OCI-LY7 (cell line): ENCODE data around the gene CCNE1. TPM values are rescaled to one million over a fixed set of nuclear protein-coding genes. Genes with fewer than 3 reads are reported as not detected.
A peak's percentile ranks its signal among the peaks of the same experiment; 100 is the strongest.

ENCODE experiments used
- BruUV-seq: library from RNA; stranded (reverse); fragments of 400-500 nt; replicated peaks from 2 replicates; lab custom pipeline; 2021; lab: Mats Ljungman, UMichigan
- CTCF ChIA-PET: fragments of 300-600 bp; sonication (Branson Sonifier 250); formaldehyde crosslinking; loops from one replicate; lab custom pipeline; 2022; ENCODE audit warnings: antibody characterized with exemption; ENCODE audit not compliant: unreplicated experiment; lab: Charles Lee
- POLR2A ChIA-PET: fragments of 300-600 bp; sonication (Branson Sonifier 250); formaldehyde crosslinking; loops from one replicate; lab custom pipeline; 2022; ENCODE audit warnings: antibody characterized with exemption; lab: Charles Lee
- DNase-seq: peaks from one replicate; pipeline ENCODE4 v3.0.0-alpha.2; 2015; ENCODE audit warnings: low spot score
- H2AFZ ChIP-seq: fragments of 200-600 bp; sonication (generic), shearing (Covaris generic); 2 replicates; pipeline ENCODE4 v1.6.1; 2014; ENCODE audit warnings: mild to moderate bottlenecking, antibody characterized with exemption, low read length, moderate library complexity
- H3K27ac ChIP-seq: fragments of 200-600 bp; sonication (generic); 2 replicates; pipeline ENCODE4 v1.5.1; 2014; ENCODE audit warnings: mixed run types, low read depth, mild to moderate bottlenecking, moderate library complexity, low read length, inconsistent platforms; ENCODE audit not compliant: poor library complexity, severe bottlenecking
- H3K36me3 ChIP-seq: fragments of 200-600 bp; sonication (generic); 2 replicates; pipeline ENCODE4 v1.6.1; 2014; ENCODE audit warnings: mild to moderate bottlenecking, antibody characterized with exemption, low read length, moderate library complexity, mixed read lengths; ENCODE audit not compliant: insufficient read depth
- H3K4me1 ChIP-seq: fragments of 200-600 bp; sonication (generic); 2 replicates; pipeline ENCODE4 v1.5.1; 2014; ENCODE audit warnings: mild to moderate bottlenecking, low read length; ENCODE audit not compliant: insufficient read depth, poor library complexity, severe bottlenecking
- H3K4me2 ChIP-seq: fragments of 200-600 bp; sonication (generic); 2 replicates; pipeline ENCODE4 v1.6.1; 2014; ENCODE audit warnings: mild to moderate bottlenecking, low read length
- H3K4me3 ChIP-seq: fragments of 200-600 bp; sonication (generic); 2 replicates; pipeline ENCODE4 v1.5.1; 2014; ENCODE audit warnings: mild to moderate bottlenecking, low read depth, low read length; ENCODE audit not compliant: poor library complexity, severe bottlenecking
- H3K79me2 ChIP-seq: fragments of 200-600 bp; sonication (generic); 2 replicates; pipeline ENCODE4 v1.6.1; 2016; ENCODE audit warnings: low read depth, mild to moderate bottlenecking, low read length, moderate library complexity, mixed read lengths; ENCODE audit not compliant: insufficient read depth
- H3K9me2 ChIP-seq: fragments of 200-600 bp; sonication (generic); 2 replicates; pipeline ENCODE4 v1.6.1; 2016; ENCODE audit warnings: mild to moderate bottlenecking, low read length, mixed read lengths; ENCODE audit not compliant: insufficient read depth
- H3K9me3 ChIP-seq: fragments of 200-600 bp; sonication (generic); 2 replicates; pipeline ENCODE4 v1.6.1; 2014; ENCODE audit warnings: mild to moderate bottlenecking, mixed run types, low read length, mixed read lengths
- H4K20me1 ChIP-seq: fragments of 200-600 bp; sonication (generic); 2 replicates; pipeline ENCODE4 v1.6.1; 2014; ENCODE audit warnings: mild to moderate bottlenecking, antibody characterized with exemption, low read length, moderate library complexity, mixed read lengths; ENCODE audit not compliant: insufficient read depth
- CTCF ChIP-seq: fragments of 200-600 bp; sonication (generic); conservative IDR thresholded peaks from 2 replicates; pipeline ENCODE4 v1.5.1; 2014; ENCODE audit warnings: mild to moderate bottlenecking, antibody characterized with exemption, low read length, moderate library complexity, mixed read lengths
- EZH2phosphoT487 ChIP-seq: fragments of 200-600 bp; sonication (generic); IDR thresholded peaks from 2 replicates; pipeline ENCODE4 v1.6.1; 2018; ENCODE audit warnings: low read depth, borderline replicate concordance, mild to moderate bottlenecking, mixed run types, antibody characterized with exemption, low read length, moderate library complexity, mixed read lengths
- intact Hi-C: fragments of 100-400 bp; cut with micrococcal nuclease; formaldehyde crosslinking; loops from one replicate; pipeline ENCODE4 v1.10.0; 2022; ENCODE audit not compliant: unreplicated experiment
- total RNA-seq, 2 experiments: library from RNA; depleted of rRNA in 1 of 2; stranded (reverse); fragments of >200 nt in 1 of 2; shearing (Covaris generic) in 1 of 2; gene quantifications; 2 replicates each; pipeline ENCODE4 v1.2.3, GENCODE V29; 2014 to 2022

Gene CCNE1
- total RNA-seq, 2 experiments from 2014 or later, result 23.2 to 36.1 TPM

GRCh38 chr19:29812080-29812880, 489 bp downstream of the CCNE1 start:
- Histone ChIP-seq H3K79me2 (no peaks in the 10 kb centered on the region), H3K4me2 (peak overlapping the region; percentile 67), H2AFZ (peak overlapping the region; percentile 31; the same call in 1 of the 2 replicates), H3K36me3 (peaks cover 28% of the 10 kb centered on the region), H4K20me1 (no peaks in the 10 kb centered on the region), H3K27ac (no peak overlapping the region), H3K9me3 (no peaks in the 10 kb centered on the region), H3K4me1 (peaks cover 50% of the 10 kb centered on the region), H3K4me3 (peak overlapping the region; percentile 76), H3K9me2 (no peaks in the 10 kb centered on the region)
- TF ChIP-seq EZH2phosphoT487 (no peak), CTCF (no peak)
- POLR2A ChIA-PET, result interaction anchor here (0.6 to 0.8 kb wide), 3 partner anchors 11 to 163 kb away, joined by 3 to 5 read pairs (median 3); no protein-coding TSS in a partner anchor
- intact Hi-C loops, result no loop called here
- BruUV-seq, result no TSS peak
- CTCF ChIA-PET, result no interaction called here
- DNase-seq, result peak; percentile 20

DNA sequence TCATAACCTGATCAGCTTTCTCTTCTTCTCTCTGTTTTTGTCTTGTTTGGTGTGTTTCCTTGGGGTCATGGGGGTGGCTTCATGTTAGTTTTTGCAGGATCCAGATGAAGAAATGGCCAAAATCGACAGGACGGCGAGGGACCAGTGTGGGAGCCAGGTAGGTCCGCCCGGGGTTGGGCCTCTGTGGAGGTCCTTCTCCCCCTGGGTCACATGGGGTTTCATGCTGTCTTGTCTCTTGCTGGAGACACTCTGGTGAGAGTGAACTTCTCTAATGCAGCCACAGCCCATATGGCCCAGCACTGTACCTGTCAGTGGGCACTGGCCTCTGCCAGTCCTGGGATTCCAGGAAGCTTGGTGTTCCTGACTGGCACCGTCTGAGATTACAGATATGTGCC, 1.1 kb downstream of the CCNE1 start:
- H4K20me1 ChIP-seq, result no peaks in the 10 kb centered on the region
- intact Hi-C loops, result no loop called here
- ChIA-PET POLR2A (interaction anchor here (0.7 to 0.8 kb wide), 2 partner anchors 11 to 13 kb away, joined by 3 read pairs; no protein-coding TSS in a partner anchor), CTCF (no interaction called here)
- H3K4me1 ChIP-seq, result peaks cover 50% of the 10 kb centered on the region
- BruUV-seq, result no TSS peak
- H3K27ac ChIP-seq, result no peak overlapping the region
- no peaks in the 10 kb centered on the region for H3K9me3 ChIP-seq
- H2AFZ ChIP-seq, result peak overlapping the region; percentile 31; the same call in 1 of the 2 replicates
- peaks cover 33% of the 10 kb centered on the region for H3K36me3 ChIP-seq
- no peak for DNase-seq
- peak overlapping the region; percentile 76 for H3K4me3 ChIP-seq
- H3K9me2 ChIP-seq, result no peaks in the 10 kb centered on the region
- TF ChIP-seq CTCF (no peak), EZH2phosphoT487 (no peak)
- no peaks in the 10 kb centered on the region for H3K79me2 ChIP-seq
- H3K4me2 ChIP-seq, result peak overlapping the region; percentile 67

GRCh38 chr19:29813642-29814041, 1.9 kb downstream of the CCNE1 start:
- intact Hi-C loops, result no loop called here
- BruUV-seq, result no TSS peak

More at GRCh38 chr19:29813642-29814041, 1.9 kb downstream of the CCNE1 start:
- POLR2A ChIA-PET, result interaction anchor here (0.7 kb wide), 1 partner anchor 71 kb away, joined by 3 read pairs; no protein-coding TSS in a partner anchor
- Histone ChIP-seq H4K20me1 (no peaks in the 10 kb centered on the region), H3K9me2 (no peaks in the 10 kb centered on the region), H3K36me3 (peaks cover 38% of the 10 kb centered on the region), H3K79me2 (no peaks in the 10 kb centered on the region), H3K9me3 (no peaks in the 10 kb centered on the region), H3K27ac (no peak overlapping the region), H3K4me3 (no peak overlapping the region), H3K4me1 (peaks cover 50% of the 10 kb centered on the region), H3K4me2 (peak overlapping the region; percentile 67), H2AFZ (no peak overlapping the region)
- CTCF ChIA-PET, result interaction anchor here (0.6 kb wide), 1 partner anchor 1799 kb away, joined by 3 read pairs; no protein-coding TSS in a partner anchor
- no peak for DNase-seq
- no peak for TF ChIP-seq EZH2phosphoT487
- TF ChIP-seq CTCF, result no peak
